OCI-LY7 (cell line): ENCODE data around the gene FMN2. TPM values are rescaled to one million over a fixed set of nuclear protein-coding genes. Genes with fewer than 3 reads are reported as not detected.

ENCODE experiments used
- BruUV-seq: library from RNA; stranded (reverse); fragments of 400-500 nt; replicated peaks from 2 replicates; lab custom pipeline; 2021; lab: Mats Ljungman, UMichigan
- CTCF ChIA-PET: fragments of 300-600 bp; sonication (Branson Sonifier 250); formaldehyde crosslinking; loops from one replicate; lab custom pipeline; 2022; ENCODE audit warnings: antibody characterized with exemption; ENCODE audit not compliant: unreplicated experiment; lab: Charles Lee
- POLR2A ChIA-PET: fragments of 300-600 bp; sonication (Branson Sonifier 250); formaldehyde crosslinking; loops from one replicate; lab custom pipeline; 2022; ENCODE audit warnings: antibody characterized with exemption; lab: Charles Lee
- DNase-seq: peaks from one replicate; pipeline ENCODE4 v3.0.0-alpha.2; 2015; ENCODE audit warnings: low spot score
- H2AFZ ChIP-seq: fragments of 200-600 bp; sonication (generic), shearing (Covaris generic); 2 replicates; pipeline ENCODE4 v1.6.1; 2014; ENCODE audit warnings: mild to moderate bottlenecking, antibody characterized with exemption, low read length, moderate library complexity
- H3K27ac ChIP-seq: fragments of 200-600 bp; sonication (generic); 2 replicates; pipeline ENCODE4 v1.5.1; 2014; ENCODE audit warnings: mixed run types, low read depth, mild to moderate bottlenecking, moderate library complexity, low read length, inconsistent platforms; ENCODE audit not compliant: poor library complexity, severe bottlenecking
- H3K36me3 ChIP-seq: fragments of 200-600 bp; sonication (generic); 2 replicates; pipeline ENCODE4 v1.6.1; 2014; ENCODE audit warnings: mild to moderate bottlenecking, antibody characterized with exemption, low read length, moderate library complexity, mixed read lengths; ENCODE audit not compliant: insufficient read depth
- H3K4me1 ChIP-seq: fragments of 200-600 bp; sonication (generic); 2 replicates; pipeline ENCODE4 v1.5.1; 2014; ENCODE audit warnings: mild to moderate bottlenecking, low read length; ENCODE audit not compliant: insufficient read depth, poor library complexity, severe bottlenecking
- H3K4me2 ChIP-seq: fragments of 200-600 bp; sonication (generic); 2 replicates; pipeline ENCODE4 v1.6.1; 2014; ENCODE audit warnings: mild to moderate bottlenecking, low read length
- H3K4me3 ChIP-seq: fragments of 200-600 bp; sonication (generic); 2 replicates; pipeline ENCODE4 v1.5.1; 2014; ENCODE audit warnings: mild to moderate bottlenecking, low read depth, low read length; ENCODE audit not compliant: poor library complexity, severe bottlenecking
- H3K79me2 ChIP-seq: fragments of 200-600 bp; sonication (generic); 2 replicates; pipeline ENCODE4 v1.6.1; 2016; ENCODE audit warnings: low read depth, mild to moderate bottlenecking, low read length, moderate library complexity, mixed read lengths; ENCODE audit not compliant: insufficient read depth
- H3K9me2 ChIP-seq: fragments of 200-600 bp; sonication (generic); 2 replicates; pipeline ENCODE4 v1.6.1; 2016; ENCODE audit warnings: mild to moderate bottlenecking, low read length, mixed read lengths; ENCODE audit not compliant: insufficient read depth
- H3K9me3 ChIP-seq: fragments of 200-600 bp; sonication (generic); 2 replicates; pipeline ENCODE4 v1.6.1; 2014; ENCODE audit warnings: mild to moderate bottlenecking, mixed run types, low read length, mixed read lengths
- H4K20me1 ChIP-seq: fragments of 200-600 bp; sonication (generic); 2 replicates; pipeline ENCODE4 v1.6.1; 2014; ENCODE audit warnings: mild to moderate bottlenecking, antibody characterized with exemption, low read length, moderate library complexity, mixed read lengths; ENCODE audit not compliant: insufficient read depth
- EZH2phosphoT487 ChIP-seq: fragments of 200-600 bp; sonication (generic); IDR thresholded peaks from 2 replicates; pipeline ENCODE4 v1.6.1; 2018; ENCODE audit warnings: low read depth, borderline replicate concordance, mild to moderate bottlenecking, mixed run types, antibody characterized with exemption, low read length, moderate library complexity, mixed read lengths
- intact Hi-C: fragments of 100-400 bp; cut with micrococcal nuclease; formaldehyde crosslinking; loops from one replicate; pipeline ENCODE4 v1.10.0; 2022; ENCODE audit not compliant: unreplicated experiment
- total RNA-seq, 2 experiments: library from RNA; depleted of rRNA in 1 of 2; stranded (reverse); fragments of >200 nt in 1 of 2; shearing (Covaris generic) in 1 of 2; gene quantifications; 2 replicates each; pipeline ENCODE4 v1.2.3, GENCODE V29; 2014 to 2022
- TF ChIP-seq, protein P1 (sequence below): fragments of 200-600 bp; sonication (generic); conservative IDR thresholded peaks from 2 replicates; pipeline ENCODE4 v1.5.1; 2014; ENCODE audit warnings: mild to moderate bottlenecking, antibody characterized with exemption, low read length, moderate library complexity, mixed read lengths

Gene FMN2
- total RNA-seq, 2 experiments from 2014 or later, result not detected

DNA sequence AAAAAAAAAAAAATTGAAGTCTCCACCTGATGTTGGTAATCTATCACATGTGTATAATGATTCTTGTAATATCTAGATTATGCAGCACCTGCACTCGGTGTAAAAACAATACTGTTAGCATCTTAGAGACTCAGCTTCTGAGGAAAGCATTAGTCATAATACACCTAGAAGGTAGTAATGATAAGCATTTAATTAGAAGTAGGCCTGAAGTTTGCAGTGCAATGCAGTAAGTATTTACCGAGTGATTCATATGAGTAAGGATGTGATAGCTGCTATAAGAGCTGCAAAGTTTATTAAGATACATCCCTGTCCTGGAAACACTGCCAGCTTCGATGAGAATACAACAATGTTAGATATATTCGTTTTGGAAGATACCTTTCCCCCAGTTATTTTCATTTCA is 323.8 kb downstream of the FMN2 start:
- no peak overlapping the region for H3K4me3 ChIP-seq
- H3K36me3 ChIP-seq, result no peaks in the 10 kb centered on the region
- no peaks in the 10 kb centered on the region for H3K9me2 ChIP-seq
- no peak overlapping the region for H3K27ac ChIP-seq
- DNase-seq, result no peak
- no peaks in the 10 kb centered on the region for H3K79me2 ChIP-seq
- POLR2A ChIA-PET, result no interaction called here
- CTCF ChIA-PET, result no interaction called here
- no peak overlapping the region for H2AFZ ChIP-seq
- no peaks in the 10 kb centered on the region for H3K9me3 ChIP-seq
- H4K20me1 ChIP-seq, result no peaks in the 10 kb centered on the region
- intact Hi-C loops, result no loop called here
- H3K4me2 ChIP-seq, result no peak overlapping the region
- no peaks in the 10 kb centered on the region for H3K4me1 ChIP-seq
- no peak for TF ChIP-seq EZH2phosphoT487
- TF ChIP-seq, protein P1, sequence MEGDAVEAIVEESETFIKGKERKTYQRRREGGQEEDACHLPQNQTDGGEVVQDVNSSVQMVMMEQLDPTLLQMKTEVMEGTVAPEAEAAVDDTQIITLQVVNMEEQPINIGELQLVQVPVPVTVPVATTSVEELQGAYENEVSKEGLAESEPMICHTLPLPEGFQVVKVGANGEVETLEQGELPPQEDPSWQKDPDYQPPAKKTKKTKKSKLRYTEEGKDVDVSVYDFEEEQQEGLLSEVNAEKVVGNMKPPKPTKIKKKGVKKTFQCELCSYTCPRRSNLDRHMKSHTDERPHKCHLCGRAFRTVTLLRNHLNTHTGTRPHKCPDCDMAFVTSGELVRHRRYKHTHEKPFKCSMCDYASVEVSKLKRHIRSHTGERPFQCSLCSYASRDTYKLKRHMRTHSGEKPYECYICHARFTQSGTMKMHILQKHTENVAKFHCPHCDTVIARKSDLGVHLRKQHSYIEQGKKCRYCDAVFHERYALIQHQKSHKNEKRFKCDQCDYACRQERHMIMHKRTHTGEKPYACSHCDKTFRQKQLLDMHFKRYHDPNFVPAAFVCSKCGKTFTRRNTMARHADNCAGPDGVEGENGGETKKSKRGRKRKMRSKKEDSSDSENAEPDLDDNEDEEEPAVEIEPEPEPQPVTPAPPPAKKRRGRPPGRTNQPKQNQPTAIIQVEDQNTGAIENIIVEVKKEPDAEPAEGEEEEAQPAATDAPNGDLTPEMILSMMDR, result no peak
- no TSS peak for BruUV-seq

DNA sequence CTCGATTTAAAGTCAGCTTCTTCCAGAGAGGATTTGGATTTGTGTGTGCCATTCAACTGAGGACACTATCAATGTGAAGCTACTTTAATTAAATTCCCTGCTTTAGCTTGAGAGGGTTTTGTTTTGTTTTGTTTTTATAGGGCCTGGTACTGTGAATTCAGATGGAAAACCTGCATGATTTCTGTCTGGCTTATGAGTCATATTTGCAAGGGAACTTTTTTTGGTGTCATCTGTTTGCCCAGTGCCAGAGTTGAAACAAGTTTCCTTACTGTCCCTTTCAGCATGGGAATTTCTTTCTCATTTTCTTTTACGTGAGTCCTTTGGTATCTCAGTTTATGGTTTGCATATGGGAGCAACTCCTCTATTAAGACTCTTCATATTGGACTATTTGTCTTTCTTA is 325.6 kb downstream of the FMN2 start:
- Histone ChIP-seq H3K9me2 (no peaks in the 10 kb centered on the region), H3K79me2 (no peaks in the 10 kb centered on the region), H3K4me1 (no peaks in the 10 kb centered on the region), H4K20me1 (no peaks in the 10 kb centered on the region), H3K4me2 (no peak overlapping the region), H3K27ac (no peak overlapping the region), H3K36me3 (no peaks in the 10 kb centered on the region), H2AFZ (no peak overlapping the region), H3K4me3 (no peak overlapping the region), H3K9me3 (no peaks in the 10 kb centered on the region)
- no peak for DNase-seq
- ChIA-PET POLR2A (no interaction called here), CTCF (no interaction called here)
- intact Hi-C loops, result no loop called here
- TF ChIP-seq, protein P1, result no peak
- no peak for TF ChIP-seq EZH2phosphoT487
- BruUV-seq, result no TSS peak

DNA sequence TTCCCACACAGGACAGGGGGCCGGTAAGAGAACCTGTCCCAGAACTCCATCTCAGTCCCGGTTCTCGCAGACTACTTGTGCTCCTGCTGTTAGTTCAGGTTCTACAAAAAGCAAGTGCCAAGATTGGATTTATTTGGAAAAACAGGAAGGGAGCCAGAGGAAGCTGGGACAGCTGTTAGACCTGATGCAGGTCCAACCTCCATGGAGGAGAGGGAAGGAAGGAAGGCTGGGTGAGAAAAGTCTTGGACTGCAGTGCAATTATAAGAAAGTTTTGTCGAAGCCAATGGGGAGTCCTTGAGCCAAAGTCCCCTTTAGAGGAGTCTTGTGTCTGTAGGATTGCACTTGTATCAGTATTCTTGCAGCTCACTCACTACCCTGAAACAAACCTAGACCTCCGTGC is 329.1 kb downstream of the FMN2 start:
- Histone ChIP-seq H3K27ac (no peak overlapping the region), H3K9me3 (no peaks in the 10 kb centered on the region), H3K9me2 (no peaks in the 10 kb centered on the region), H2AFZ (no peak overlapping the region), H3K36me3 (no peaks in the 10 kb centered on the region), H3K79me2 (no peaks in the 10 kb centered on the region), H3K4me3 (no peak overlapping the region), H4K20me1 (no peaks in the 10 kb centered on the region), H3K4me2 (no peak overlapping the region), H3K4me1 (no peaks in the 10 kb centered on the region)
- BruUV-seq, result no TSS peak
- DNase-seq, result no peak
- intact Hi-C loops, result no loop called here
- TF ChIP-seq EZH2phosphoT487, result no peak
- CTCF ChIA-PET, result no interaction called here
- POLR2A ChIA-PET, result no interaction called here
